GM12891 (cell line): Measurements from ENCODE around the gene PDZD2.

Experiments
- POLR2A ChIP-seq: IDR thresholded peaks from 2 replicates; pipeline ENCODE4 v1.6.1; 2011; ENCODE audit warnings: low read depth, low read length, control low read depth
- POLR2AphosphoS5 ChIP-seq: IDR thresholded peaks from 2 replicates; pipeline ENCODE4 v1.6.1; 2011; ENCODE audit warnings: low read depth, low read length, control low read depth
- SPI1 ChIP-seq: IDR thresholded peaks from 2 replicates; pipeline ENCODE4 v1.6.1; 2011; ENCODE audit warnings: low read depth, low read length, control low read depth
- TAF1 ChIP-seq: IDR thresholded peaks from 2 replicates; pipeline ENCODE4 v1.6.1; 2011; ENCODE audit warnings: low read depth, low read length, control low read depth

- TF ChIP-seq POLR2A: no peak
- TF ChIP-seq SPI1: no peak
- no peak for TF ChIP-seq TAF1
- TF ChIP-seq POLR2AphosphoS5: no peak
These were observed 269.5 kb downstream of the PDZD2 start for GRCh38 chr5:31908396-31908795.
